Fibroblast of skin of abdomen (primary cell): Measurements from ENCODE around the gene UNC45B.
A peak's percentile ranks its signal among the peaks of the same experiment; 100 is the strongest.
"Not testable (repeated sequence)": the region's sequence is repeated elsewhere in the genome, so short reads cannot be mapped to it uniquely, and the experiment has no call there.

Experiments used
- DNase-seq: peaks from one replicate; pipeline ENCODE4 v3.0.0-alpha.2; 2013

UNC45B gene

GRCh38 chr17:35170968-35171771 lies 23.6 kb downstream of the UNC45B start:
- DNase-seq = peak; percentile 5

DNA sequence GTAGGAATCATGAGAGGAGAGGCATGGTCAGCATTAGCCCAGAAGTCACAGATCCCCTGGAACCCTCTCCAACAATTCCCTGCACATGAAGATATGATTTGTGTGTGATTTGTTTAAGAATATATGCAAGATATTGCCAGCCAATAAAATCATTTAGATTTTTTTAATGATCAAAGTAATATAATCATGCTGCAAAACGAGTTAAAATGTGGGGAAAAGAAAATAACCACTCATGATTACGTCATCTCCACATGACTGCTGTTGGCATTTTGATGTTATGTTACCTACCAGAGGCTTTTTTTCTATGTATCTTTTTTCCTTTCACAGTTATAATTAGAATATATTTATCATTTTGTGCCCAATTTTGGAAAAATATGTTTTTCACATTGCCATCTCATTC lies 24.2 kb downstream of the UNC45B start:
- no peak for DNase-seq

- not testable (repeated sequence) for DNase-seq
Measured at GRCh38 chr17:35172321-35172720, 24.7 kb downstream of the UNC45B start.

DNA sequence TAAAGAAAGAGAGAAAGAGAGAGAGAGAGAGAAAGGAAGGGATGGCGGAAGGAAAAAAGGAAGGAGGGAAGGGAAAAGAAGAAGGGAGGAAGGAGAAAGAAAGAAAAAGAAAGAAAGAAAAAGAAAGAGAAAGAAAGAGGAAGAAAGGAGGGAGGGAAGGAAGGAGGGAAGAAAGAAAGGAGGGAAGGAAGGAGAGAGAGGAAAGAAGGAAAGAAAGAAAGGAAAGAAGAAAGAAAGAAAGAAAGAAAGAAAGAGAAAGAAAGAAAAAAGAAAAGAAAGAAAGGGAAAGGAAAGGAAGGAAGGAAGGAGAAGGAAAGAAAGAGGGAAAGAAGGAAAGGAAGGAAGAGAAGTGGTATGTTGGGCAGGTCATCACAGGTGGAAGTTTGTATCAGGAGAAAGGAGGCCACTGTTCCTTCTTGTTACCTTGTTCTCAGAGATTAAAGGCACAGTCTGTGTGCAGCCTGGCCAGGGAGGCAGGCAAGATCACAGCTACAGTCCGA lies 27.3 kb downstream of the UNC45B start:
- no peak for DNase-seq

DNA sequence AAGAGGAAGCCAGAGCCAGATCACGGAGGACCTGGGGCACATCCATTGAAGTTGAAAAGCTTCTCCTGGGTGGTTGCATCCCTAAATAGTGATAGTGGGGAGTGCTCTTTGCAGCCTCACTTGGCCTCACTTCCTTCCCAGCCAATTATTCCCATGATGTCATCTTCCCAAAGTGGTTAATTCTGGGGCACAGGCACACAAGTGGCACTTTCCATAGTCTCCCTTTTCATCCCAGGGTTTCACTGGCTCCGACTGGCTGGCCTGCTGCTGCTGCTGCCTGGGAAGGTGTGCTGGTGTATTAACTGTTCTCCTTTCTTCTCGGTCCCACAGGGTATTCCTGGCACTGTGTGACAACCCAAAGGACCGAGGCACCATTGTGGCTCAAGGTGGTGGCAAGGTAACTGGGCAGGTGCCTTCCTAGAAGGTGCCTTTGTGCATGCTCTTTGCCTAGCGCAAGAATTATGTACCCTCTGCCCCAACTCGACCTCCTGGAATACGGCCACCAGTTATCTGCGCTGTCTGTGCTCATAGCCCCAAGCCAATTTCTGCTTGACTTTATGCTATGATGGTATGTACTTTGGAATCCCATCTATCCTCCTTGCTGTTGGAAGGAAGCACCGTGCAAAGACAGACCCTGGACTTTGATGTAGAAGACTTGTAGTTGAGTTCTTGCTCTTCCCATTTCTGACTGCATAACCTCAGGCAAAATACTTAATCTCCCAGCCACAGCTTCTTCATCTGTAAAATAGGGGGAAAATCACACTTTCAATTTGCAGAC lies 28.2 kb downstream of the UNC45B start:
- DNase-seq = no peak

DNA sequence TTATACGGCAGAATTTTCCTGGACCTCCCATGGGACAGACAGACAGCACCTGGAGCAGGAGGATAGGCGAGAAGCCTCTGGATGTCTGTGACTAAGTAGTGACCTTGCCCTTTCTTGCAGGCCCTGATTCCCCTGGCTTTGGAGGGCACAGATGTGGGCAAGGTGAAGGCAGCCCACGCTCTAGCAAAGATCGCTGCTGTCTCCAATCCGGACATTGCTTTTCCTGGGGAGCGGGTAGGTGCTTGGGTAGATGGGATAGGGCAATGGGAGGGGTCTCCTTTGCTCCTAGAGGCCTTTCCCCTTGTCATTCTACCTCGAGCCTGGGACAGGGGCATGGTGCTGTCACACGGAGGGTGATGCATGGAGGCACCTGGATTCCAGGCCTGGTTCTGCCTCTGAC lies 29.3 kb downstream of the UNC45B start:
- DNase-seq = no peak

- not testable (repeated sequence) for DNase-seq
Measured at GRCh38 chr17:35179379-35179778, 31.8 kb downstream of the UNC45B start.

GRCh38 chr17:35183332-35183731 lies 35.7 kb downstream of the UNC45B start:
- no peak for DNase-seq

- DNase-seq = no peak
Measured at GRCh38 chr17:35184274-35184673, 36.7 kb downstream of the UNC45B start.

DNA sequence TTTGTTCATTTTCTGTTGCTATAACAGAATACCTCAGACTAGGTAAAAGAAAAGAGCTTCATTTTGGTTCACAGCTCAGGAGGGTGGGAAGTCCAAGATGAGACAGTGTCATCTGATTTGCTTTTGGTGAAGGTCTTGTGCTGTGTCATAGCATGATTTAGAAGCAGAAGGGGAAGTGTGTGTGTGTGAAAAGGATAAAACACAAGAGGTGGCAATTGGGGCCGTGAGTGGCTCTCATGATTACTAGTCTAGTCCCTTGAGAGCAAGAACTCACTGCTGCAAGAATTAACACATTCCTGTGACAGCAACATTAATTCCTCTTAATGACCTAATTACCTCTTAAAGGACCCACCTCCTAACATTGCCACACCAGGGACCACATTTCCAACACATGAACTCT lies 38.2 kb downstream of the UNC45B start:
- DNase-seq = no peak

GRCh38 chr17:35187481-35187880 lies 39.9 kb downstream of the UNC45B start:
- DNase-seq = no peak

- no peak for DNase-seq
Measured at GRCh38 chr17:35188111-35188510, 40.5 kb downstream of the UNC45B start.

DNA sequence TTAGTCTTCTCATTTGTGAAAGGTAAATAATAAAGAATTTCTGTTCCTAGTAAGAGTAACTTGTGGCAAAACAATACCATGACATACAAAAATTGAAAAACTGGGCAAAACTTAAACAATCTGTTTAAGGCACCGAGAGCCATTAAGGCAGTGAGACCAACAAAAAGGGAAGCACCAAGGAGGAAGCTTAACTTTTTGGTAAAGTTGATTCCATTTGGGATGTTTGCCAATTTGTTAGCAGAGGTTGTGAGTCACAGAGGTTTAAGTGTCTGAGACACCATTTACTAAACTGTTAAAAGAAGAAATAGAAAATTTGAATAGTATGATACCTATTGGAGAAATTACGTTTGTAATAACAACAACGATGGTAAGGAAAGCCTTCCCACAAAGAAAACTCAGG lies 41.7 kb downstream of the UNC45B start:
- no peak for DNase-seq

GRCh38 chr17:35191001-35191695 lies 43.5 kb downstream of the UNC45B start:
- no peak for DNase-seq

DNA sequence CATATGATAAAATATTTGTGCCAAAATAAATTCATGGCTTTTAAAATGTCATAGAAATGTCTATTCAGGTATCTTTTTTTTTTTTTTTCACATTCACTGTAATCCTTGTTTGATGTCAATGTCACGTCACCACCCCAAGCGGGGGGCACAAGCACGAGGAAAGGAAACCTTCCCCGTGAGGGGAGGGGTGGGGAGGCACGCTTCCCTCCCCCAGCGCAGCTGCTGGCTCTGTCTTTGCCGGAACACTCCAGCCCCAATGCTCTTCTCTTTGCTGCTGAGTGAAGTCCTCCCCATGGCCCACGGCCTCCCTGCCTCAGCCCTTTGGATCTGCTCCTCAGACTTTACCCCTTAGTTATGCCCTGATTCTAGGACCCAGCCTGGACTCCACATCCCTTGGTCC lies 45.1 kb downstream of the UNC45B start:
- no peak for DNase-seq

GRCh38 chr17:35194001-35194400 lies 46.4 kb downstream of the UNC45B start, which contains the start of gene SLC35G3:
Gene SLC35G3, minus strand, starts transcription at chr17:35194393. Its CDS starts 86 bp downstream, at chr17:35194307.
- not testable (repeated sequence) for DNase-seq

DNA sequence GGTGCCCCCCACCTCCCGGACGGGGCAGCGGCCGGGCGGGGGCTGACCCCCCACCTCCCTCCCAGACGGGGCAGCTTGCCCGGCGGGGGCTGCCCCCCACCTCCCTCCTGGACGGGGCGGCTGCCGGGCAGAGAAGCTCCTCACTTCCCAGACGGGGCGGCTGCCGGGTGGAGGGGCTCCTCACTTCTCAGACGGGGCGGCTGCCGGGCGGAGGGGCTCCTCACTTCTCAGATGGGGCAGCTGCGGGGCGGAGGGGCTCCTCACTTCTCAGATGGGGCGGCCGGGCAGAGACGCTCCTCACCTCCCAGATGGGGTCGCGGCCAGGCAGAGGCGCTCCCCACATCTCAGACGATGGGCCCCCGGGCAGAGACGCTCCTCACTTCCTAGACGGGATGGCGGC lies 47.4 kb downstream of the UNC45B start:
- DNase-seq = not testable (repeated sequence)

DNA sequence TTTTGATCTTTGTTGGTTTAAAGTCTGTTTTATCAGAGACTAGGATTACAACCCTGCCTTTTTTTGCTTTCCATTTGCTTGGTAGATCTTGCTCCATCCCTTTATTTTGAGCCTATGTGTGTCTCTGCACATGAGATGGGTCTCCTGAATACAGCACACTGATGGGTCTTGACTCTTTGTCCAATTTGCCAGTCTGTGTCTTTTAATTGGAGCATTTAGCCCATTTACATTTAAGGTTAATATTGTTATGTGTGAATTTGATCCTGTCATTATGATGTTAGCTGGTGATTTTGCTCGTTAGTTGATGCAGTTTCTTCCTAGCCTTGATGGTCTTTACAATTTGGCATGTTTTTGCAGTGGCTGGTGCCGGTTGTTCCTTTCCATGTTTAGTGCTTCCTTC lies 55.0 kb downstream of the UNC45B start:
- DNase-seq = not testable (repeated sequence)

DNA sequence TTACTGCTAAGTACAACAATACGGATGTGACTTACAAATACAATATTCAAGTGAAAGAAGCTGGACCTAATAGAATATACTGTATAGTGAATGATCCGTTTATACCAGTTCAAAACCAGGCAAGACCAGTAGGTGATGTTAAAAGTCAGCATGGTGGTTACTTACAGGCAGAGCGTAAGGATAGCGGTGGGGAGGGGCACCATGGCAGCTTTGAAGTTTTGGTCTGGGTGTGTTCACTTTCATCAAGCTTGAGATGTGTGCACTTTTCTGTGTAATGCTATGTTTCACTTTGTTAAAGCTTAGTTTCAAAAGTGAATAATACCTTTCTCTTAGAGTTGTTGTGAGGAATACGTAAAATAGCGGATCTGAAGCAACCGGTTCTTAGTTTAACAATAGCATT lies 63.1 kb downstream of the UNC45B start:
- DNase-seq = no peak

- no peak for DNase-seq
Measured at GRCh38 chr17:35212668-35213067, 65.1 kb downstream of the UNC45B start.

DNA sequence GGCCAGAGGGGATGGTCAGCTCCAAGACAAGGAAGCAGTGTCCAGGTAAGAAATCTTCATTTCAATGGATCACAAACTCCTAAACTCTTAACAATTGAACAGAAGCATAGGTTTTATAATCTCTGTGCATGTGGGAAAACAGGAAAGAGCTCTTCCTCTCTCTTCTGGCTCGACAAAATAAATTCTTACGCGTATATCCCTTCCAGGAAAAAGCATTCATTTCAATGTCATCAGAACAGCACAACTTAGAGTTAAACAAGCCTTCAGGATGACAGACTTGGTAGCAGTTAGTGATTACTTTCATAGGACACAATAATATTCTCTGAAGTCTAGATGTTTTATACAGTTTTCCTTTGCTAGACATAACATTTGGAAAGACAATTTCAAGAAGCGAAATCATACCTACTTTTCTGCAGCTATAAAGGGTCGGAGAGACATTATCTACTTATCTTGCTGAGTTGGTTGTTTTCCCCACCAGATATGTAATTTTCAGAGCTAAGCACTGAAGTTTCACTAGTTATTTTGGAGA lies 65.9 kb downstream of the UNC45B start:
- no peak for DNase-seq

GRCh38 chr17:35214192-35214591 lies 66.6 kb downstream of the UNC45B start:
- DNase-seq = no peak
